ENCODE data around the gene LCNL1. TPM values are rescaled to one million over a fixed set of nuclear protein-coding genes. Genes with fewer than 3 reads are reported as not detected.

LCNL1 gene
- total RNA-seq, 2 experiments from 2014 or later: 0.33 to 0.48 TPM

DNA sequence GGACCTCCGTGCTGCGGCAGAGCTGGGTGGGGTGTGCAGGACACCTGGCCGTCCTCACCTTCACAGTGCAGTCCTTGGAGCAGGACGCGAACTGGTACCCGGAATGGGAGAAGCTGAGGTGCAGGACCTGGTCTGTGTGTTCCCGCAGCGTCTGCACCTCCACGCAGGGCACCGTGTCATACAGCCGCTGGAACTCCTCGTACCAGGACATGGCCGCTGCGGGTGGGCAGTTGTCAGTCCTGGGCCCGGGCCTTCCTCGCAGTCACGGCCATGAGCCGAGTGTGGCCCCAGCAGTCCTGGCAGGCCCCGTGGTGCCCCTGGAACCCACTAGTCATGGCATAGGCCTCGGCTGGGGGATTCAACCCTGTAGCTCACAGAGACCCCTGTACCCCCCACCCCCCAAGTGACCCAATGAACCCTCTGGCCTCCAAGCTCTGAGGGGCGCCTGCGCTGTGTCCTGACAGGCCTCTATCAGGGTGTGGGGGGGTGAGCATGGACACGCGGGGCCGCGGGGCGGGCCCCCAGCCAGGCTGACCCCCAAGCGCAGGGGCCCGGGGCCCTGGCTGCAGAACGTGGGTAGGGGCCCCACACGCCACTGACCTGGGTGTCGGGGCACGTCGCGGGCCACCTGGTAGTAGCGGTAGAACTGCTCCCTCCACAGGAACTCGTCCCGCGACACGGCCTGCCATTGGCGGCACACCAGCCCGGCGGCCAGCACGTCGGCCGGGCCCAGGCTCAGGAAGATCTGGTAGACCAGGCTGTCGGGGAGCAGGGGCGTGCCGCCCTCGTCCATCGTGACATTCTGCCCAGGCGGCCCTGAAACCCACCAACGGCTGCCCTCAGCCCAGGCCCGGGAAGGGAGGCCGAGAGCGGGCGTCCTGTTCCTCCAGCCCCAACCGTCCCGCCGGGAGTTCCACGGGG is 39.2 kb upstream of the LCNL1 start:
- no peak for DNase-seq
- peak; percentile 17 for ATAC-seq (ENCODE audit: low read depth)
- Mint-ChIP-seq H3K27me3 (no peaks in the 10 kb centered on the region), H3K36me3 (peaks cover 5% of the 10 kb centered on the region), H3K4me1 (peaks cover 6% of the 10 kb centered on the region), H3K4me3 (peak overlapping the region; percentile 82), H3K9me3 (no peaks in the 10 kb centered on the region), H3K27ac (peak overlapping the region; percentile 76)
- POLR2A ChIA-PET: interaction anchor here (1.0 to 2.1 kb wide), 8 partner anchors 32 to 136 kb away, joined by 3 to 12 read pairs (median 6); partner anchors contain the start of genes AJM1, PAXX and RABL6

DNA sequence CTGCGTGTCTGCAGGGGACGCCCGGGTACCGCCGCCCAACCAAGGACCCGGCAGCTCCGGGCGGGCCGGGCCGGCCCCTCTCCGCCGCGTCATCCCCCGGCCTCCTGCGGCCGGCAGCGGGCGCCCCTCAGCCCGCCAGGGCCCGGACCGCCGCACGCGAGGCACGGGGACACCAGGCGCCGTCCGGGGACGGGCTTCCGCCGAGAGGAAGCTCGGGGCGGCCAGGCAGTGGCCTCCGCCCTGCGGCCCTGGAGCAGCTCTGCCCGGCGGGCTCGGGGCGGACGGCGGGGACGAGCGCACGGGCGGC is 38.6 kb upstream of the LCNL1 start:
- ATAC-seq (ENCODE audit: low read depth) (peak; percentile 57), DNase-seq (no peak)
- no peaks in the 10 kb centered on the region for H3K27me3 Mint-ChIP-seq
- H3K9me3 Mint-ChIP-seq: no peaks in the 10 kb centered on the region
- POLR2A ChIA-PET: interaction anchor here (0.7 to 2.1 kb wide), 9 partner anchors 31 to 137 kb away, joined by 3 to 12 read pairs (median 6); partner anchors contain the start of genes AJM1, PAXX and RABL6
- H3K27ac Mint-ChIP-seq: no peak overlapping the region
- peaks cover 4% of the 10 kb centered on the region for H3K4me1 Mint-ChIP-seq
- H3K36me3 Mint-ChIP-seq: peaks cover 3% of the 10 kb centered on the region
- H3K4me3 Mint-ChIP-seq: peak overlapping the region; percentile 82

DNA sequence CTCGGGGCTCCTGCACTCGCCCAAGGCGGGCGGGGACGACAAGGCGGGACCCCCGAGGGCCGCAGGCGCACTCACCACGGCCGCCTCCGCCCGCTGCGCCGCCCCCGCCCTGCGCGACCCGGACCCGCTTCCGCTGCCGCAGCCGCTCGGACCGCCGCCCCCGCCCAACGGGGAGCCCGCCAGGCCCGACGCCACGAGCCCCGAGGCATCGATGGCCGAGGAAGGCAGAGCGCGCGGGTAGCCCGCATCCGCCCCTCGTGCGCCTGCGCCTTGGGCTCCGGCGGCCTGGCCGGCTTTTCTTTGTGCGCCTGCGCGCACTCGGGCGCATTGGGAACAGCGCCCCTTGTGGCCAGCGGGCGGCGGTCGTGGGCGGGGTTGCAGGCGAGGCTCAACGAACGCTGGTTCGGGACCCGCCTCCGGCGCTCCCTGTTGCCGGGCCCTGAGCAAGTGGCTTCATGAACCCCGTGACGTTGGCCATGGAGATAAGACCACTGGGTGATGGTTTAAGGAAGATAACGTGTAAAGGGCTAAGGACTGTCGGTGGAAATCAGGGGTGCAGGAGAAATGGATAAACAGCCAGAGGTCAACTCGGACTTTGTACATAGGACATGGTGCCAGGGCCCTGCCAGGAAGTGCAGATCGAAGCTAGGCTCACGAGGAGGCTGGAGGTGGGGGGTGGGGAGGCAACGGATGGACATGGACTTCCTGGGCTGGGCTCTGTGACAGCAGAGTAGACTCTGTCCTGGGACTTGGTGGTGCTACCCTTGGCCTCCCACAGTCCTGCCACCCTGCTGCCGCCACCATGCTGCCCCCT is 38.1 kb upstream of the LCNL1 start, which contains the start of the genes C8G and FBXW5:
Gene C8G (plus strand): TSS at position 725 of the 814 bp plus-strand sequence. CDS start 78 bp downstream, at position 803.
Gene FBXW5 (minus strand): TSS at position 220 of the 814 bp plus-strand sequence. CDS start 655 bp downstream, outside the sequence.
- POLR2A ChIA-PET: interaction anchor here (0.6 to 2.1 kb wide), 11 partner anchors 16 to 137 kb away, joined by 3 to 12 read pairs (median 5); partner anchors contain the start of genes AJM1, CLIC3, PAXX and RABL6
- H3K4me3 Mint-ChIP-seq: peak within 1 kb of the TSS; percentile 82

DNA sequence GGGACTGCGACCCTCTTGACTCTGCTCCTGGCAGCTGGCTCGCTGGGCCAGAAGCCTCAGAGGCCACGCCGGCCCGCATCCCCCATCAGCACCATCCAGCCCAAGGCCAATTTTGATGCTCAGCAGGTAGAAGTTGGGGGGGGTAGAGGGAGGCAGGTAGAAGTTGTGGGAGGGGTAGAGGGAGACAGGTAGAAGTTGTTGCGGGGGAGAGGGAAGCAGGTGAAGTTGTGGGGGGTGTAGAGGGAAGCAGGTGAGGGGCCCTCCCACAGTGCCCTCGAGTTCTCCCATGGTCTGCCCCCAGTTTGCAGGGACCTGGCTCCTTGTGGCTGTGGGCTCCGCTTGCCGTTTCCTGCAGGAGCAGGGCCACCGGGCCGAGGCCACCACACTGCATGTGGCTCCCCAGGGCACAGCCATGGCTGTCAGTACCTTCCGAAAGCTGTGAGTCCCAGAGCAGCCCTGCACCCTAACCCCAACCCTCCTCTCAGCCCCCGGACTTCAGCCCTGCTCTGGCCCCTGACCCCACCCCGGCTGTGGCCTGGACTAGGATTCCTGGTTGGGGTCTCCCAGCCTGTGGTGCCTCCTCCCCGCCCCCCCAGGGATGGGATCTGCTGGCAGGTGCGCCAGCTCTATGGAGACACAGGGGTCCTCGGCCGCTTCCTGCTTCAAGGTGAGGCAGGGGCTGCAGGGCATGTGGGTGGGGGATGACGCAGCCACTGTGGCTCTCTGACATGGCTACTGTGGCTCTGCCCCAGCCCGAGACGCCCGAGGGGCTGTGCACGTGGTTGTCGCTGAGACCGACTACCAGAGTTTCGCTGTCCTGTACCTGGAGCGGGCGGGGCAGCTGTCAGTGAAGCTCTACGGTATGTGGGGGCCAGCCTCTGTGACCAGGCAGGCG is 37.2 kb upstream of the LCNL1 start:
- no peak for ATAC-seq (ENCODE audit: low read depth)
- no peak for DNase-seq
- no peaks in the 10 kb centered on the region for H3K27me3 Mint-ChIP-seq
- H3K27ac Mint-ChIP-seq: peak overlapping the region; percentile 86
- H3K4me3 Mint-ChIP-seq: no peak overlapping the region
- POLR2A ChIA-PET: interaction anchor here (0.6 to 2.1 kb wide), 3 partner anchors 17 to 51 kb away, joined by 3 to 8 read pairs (median 4); partner anchors contain the start of gene CLIC3
- peaks cover 3% of the 10 kb centered on the region for H3K36me3 Mint-ChIP-seq
- H3K9me3 Mint-ChIP-seq: no peaks in the 10 kb centered on the region
- peaks cover 4% of the 10 kb centered on the region for H3K4me1 Mint-ChIP-seq

More for the DNA sequence above, 38.1 kb upstream of the LCNL1 start, which contains the start of the genes C8G and FBXW5:
- peaks cover 4% of the 10 kb centered on the region for H3K4me1 Mint-ChIP-seq
- H3K9me3 Mint-ChIP-seq: no peaks in the 10 kb centered on the region
- peaks cover 3% of the 10 kb centered on the region for H3K36me3 Mint-ChIP-seq
- ATAC-seq (ENCODE audit: low read depth): peak; percentile 77
- peak; percentile 99 for DNase-seq
- H3K27ac Mint-ChIP-seq: peak within 1 kb of the TSS; percentile 86
- no peaks in the 10 kb centered on the region for H3K27me3 Mint-ChIP-seq

DNA sequence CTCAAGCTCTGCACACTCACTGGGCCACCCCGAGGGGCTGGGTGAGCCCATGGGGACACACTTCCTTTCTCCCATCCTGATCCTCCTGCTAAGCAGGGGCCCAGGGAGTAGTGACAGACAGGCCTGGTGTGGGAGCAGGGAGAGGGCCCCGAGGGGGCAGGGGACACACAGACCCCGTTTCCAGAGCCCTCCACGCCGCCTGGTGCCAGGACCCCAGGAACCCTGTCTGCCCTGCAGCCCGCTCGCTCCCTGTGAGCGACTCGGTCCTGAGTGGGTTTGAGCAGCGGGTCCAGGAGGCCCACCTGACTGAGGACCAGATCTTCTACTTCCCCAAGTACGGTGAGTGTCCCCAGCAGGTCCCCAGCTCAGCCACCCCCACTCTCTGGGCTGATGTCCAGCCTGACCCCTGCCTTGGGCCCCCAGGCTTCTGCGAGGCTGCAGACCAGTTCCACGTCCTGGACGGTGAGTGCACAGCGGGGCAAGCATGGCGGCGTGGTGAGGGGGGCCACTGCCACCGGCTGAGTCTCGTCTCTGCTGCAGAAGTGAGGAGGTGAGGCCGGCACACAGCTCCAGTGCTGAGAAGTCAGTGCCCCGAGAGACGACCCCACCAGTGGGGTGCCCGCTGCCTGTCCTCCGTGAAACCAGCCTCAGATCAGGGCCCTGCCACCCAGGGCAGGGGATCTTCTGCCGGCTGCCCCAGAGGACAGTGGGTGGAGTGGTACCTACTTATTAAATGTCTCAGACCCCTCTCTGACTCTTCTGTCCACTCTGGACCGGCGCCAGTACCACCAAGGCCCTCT is 36.4 kb upstream of the LCNL1 start:
- H3K4me3 Mint-ChIP-seq: no peak overlapping the region
- ATAC-seq (ENCODE audit: low read depth) (no peak), DNase-seq (no peak)
- no peaks in the 10 kb centered on the region for H3K9me3 Mint-ChIP-seq
- peaks cover 4% of the 10 kb centered on the region for H3K4me1 Mint-ChIP-seq
- H3K36me3 Mint-ChIP-seq: peaks cover 3% of the 10 kb centered on the region
- POLR2A ChIA-PET: no interaction called here
- no peaks in the 10 kb centered on the region for H3K27me3 Mint-ChIP-seq
- H3K27ac Mint-ChIP-seq: no peak overlapping the region

DNA sequence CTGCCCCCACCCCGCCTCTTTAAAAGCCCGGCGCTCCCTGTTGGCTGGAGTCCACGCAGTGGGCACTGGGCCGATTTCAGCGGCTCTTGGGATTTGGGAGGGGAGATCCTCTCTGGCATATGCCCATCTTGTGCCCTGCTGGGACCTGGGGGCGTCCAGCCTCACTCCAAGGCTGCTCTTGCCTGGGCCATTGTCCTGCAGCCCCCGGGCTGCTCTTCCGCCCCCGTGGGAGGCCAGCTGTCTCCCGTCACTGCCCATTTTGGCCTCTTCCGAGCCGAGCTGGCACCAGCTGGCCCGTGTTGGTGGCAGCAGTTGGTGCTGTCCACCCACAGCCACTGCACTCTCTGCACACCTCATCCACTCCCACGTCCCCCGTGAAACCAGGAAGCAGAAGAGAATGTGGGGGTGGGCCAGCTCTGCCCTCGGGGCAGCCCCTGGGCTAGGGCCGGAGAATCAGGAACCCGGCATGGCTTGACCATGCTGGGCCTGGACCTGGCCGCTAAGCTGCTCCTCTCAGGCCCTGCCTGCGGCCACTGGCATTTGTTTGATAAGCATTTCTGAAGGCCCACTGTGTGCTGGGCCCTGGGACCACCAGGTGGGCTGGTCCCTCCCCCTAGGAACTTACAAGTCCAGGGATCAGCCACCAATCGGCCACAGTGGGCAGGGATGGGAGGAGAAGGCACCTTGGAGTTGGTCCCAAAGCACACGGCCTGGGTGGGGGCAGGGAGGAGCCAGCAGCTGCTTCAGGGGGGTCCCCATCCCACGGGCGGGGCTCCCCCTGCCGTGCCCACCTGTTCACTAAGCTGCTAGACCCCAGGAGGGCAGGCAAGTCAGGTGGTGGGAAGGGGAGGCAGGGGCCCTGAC is 35.5 kb upstream of the LCNL1 start:
- POLR2A ChIA-PET: interaction anchor here (0.9 to 1.5 kb wide), 8 partner anchors 28 to 139 kb away, joined by 3 to 15 read pairs (median 4); partner anchors contain the start of genes CLIC3, MAN1B1 and TRAF2
- Mint-ChIP-seq H3K36me3 (no peaks in the 10 kb centered on the region), H3K9me3 (no peaks in the 10 kb centered on the region), H3K4me1 (peaks cover 4% of the 10 kb centered on the region), H3K4me3 (no peak overlapping the region), H3K27me3 (no peaks in the 10 kb centered on the region), H3K27ac (peak overlapping the region; percentile 21)
- ATAC-seq (ENCODE audit: low read depth) (no peak), DNase-seq (no peak)

DNA sequence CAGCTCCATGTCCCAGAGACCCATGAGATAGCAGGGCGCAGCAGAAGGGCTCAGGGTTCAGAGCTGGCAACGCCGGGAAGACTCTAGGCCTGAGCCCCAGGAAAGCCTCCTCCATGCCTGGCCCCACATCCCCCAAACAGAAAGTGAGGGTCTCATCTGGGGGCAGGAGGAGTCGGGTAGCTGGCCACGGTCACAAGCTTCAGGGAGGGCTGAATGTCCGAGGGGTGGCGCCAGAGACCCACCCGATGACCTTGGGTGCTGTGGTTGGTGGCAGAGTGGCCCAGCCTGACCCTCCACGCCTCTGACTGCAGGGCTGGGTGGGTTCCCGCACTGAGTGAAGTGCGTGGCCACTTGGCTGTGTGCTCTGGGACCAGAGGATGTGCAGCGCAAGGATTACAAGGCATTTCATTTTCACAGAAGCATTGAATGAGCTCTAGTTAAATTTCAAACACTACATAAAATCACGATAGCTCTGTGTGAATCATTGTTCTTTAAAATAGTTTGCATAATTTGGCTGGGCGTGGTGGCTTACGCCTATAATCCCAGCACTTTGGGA is 34.8 kb upstream of the LCNL1 start:
- POLR2A ChIA-PET: interaction anchor here (0.6 to 1.5 kb wide), 12 partner anchors 27 to 181 kb away, joined by 3 to 15 read pairs (median 4); partner anchors contain the start of genes CLIC3, FUT7, MAN1B1 and TRAF2
- H3K36me3 Mint-ChIP-seq: no peaks in the 10 kb centered on the region
- H3K4me3 Mint-ChIP-seq: peak overlapping the region; percentile 8
- no peaks in the 10 kb centered on the region for H3K9me3 Mint-ChIP-seq
- no peak for DNase-seq
- peak overlapping the region; percentile 51 for H3K27ac Mint-ChIP-seq
- no peak for ATAC-seq (ENCODE audit: low read depth)
- H3K4me1 Mint-ChIP-seq: peaks cover 4% of the 10 kb centered on the region
- no peaks in the 10 kb centered on the region for H3K27me3 Mint-ChIP-seq

DNA sequence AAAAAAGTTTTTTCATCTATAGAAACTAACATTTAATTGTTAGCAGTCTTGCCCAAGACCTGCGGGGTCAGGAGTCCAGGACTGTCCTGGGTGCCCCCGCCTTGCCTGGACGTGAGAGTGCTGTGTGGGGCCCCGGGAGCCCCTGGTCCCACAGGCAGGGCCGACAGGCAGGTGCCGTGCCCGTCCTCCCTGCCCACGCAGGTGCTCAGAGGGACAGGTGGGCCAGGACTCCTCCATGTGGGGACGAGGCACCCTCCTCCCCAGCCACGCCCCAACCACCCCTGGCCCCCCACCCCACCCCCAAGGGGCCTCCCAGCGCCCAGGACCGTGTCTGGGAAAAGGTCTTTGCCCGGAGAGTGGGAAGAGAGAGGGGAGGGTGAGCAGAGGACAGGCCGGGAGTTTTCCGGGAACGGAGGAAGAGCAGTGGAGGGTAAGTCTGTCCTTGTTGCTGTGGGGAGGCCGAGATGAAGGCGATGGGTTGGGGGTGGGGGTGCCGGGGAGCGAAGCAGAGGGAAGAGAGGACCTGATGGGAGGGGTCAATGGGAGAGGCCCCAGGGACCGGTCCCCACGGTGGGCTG is 33.5 kb upstream of the LCNL1 start:
- Mint-ChIP-seq H3K27ac (peak overlapping the region; percentile 81), H3K4me1 (peaks cover 4% of the 10 kb centered on the region), H3K36me3 (no peaks in the 10 kb centered on the region), H3K4me3 (peak overlapping the region; percentile 89), H3K27me3 (no peaks in the 10 kb centered on the region), H3K9me3 (no peaks in the 10 kb centered on the region)
- no peak for ATAC-seq (ENCODE audit: low read depth)
- no peak for DNase-seq
- POLR2A ChIA-PET: interaction anchor here (0.6 to 2.4 kb wide), 5 partner anchors 11 to 78 kb away, joined by 3 to 10 read pairs (median 5); partner anchors contain the start of gene PAXX

DNA sequence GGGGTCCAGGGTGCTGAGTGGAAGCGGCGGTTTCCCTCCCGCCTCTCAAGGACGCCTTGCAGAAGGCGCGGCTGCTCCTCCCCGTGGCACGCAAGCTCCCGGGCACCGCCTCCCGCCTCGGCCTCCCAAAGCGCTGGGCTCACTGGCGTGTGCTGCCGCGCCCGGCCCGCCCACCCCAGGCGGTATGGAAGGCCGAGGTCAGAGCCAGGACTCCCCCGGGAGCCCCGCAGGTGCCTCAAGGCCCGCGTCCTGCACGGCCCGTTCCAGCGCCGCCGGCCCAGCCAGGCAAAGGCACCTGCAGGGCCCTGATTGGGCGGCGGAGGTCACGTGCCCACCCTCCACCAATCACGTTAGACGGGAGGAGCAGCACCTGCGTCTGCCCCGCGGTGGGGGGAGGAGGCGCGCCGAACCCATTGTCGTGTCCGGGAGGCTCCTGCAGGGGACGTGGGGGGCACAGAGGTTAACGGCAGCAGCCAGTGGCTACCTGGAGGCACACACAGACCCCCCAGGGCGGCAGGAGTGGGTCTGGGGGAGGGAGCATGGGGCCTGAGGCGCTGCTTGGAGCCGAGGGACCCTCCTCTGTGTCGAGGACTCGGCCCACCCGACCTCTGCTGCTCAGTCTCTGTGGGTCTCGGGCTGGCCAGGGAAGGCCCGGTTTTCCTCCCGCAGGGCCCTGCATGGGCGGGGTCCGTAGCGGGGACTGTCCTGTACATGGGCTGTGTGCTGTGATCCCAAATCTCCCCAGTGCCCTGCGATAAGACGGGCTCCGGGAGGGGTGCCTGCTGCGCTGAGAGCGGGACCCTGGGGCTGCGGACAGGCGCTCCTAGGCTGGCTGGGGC is 32.8 kb upstream of the LCNL1 start:
- peak overlapping the region; percentile 90 for H3K27ac Mint-ChIP-seq
- POLR2A ChIA-PET: interaction anchor here (0.6 to 2.4 kb wide), 5 partner anchors 10 to 77 kb away, joined by 3 to 10 read pairs (median 5); partner anchors contain the start of gene PAXX

More for the DNA sequence above, 32.8 kb upstream of the LCNL1 start:
- Mint-ChIP-seq H3K27me3 (no peaks in the 10 kb centered on the region), H3K4me3 (peak overlapping the region; percentile 89), H3K9me3 (no peaks in the 10 kb centered on the region), H3K36me3 (no peaks in the 10 kb centered on the region), H3K4me1 (peaks cover 1% of the 10 kb centered on the region)
- peak; percentile 96 for ATAC-seq (ENCODE audit: low read depth)
- DNase-seq: peak; percentile 96
